IMR-90 (cell line): ENCODE data around the gene SLC25A3.

ENCODE experiments used
- CTCF ChIP-seq: conservative IDR thresholded peaks from 2 replicates; pipeline ENCODE4 v1.5.1; 2012; ENCODE audit warnings: mild to moderate bottlenecking, low read depth, low read length, improper control_type of control experiment
- FOS ChIP-seq: fragments of 150-350 bp; IDR thresholded peaks from 2 replicates; pipeline ENCODE4 v1.6.1; 2016; ENCODE audit warnings: low read depth, low read length
- MAFK ChIP-seq: IDR thresholded peaks from 2 replicates; pipeline ENCODE4 v1.6.1; 2012; ENCODE audit warnings: low read depth, low read length, improper control_type of control experiment
- USF2 ChIP-seq: fragments of 150-350 bp; IDR thresholded peaks from 2 replicates; pipeline ENCODE4 v1.6.1; 2017; ENCODE audit warnings: mild to moderate bottlenecking, antibody characterized with exemption, low read length, low read depth

- TF ChIP-seq CTCF (no peak), MAFK (no peak), FOS (no peak), USF2 (no peak)
Measured at GRCh38 chr12:98544751-98545150, 48.7 kb upstream of the SLC25A3 start.
